A204.1 (cell line): ENCODE results near the gene PPP1R13B.

Experiments
- FAIRE-seq: peaks from 2 replicates; lab custom pipeline; 2012; peaks lifted over from hg19 to GRCh38; lab: Jason Lieb, UNC

Gene PPP1R13B

DNA sequence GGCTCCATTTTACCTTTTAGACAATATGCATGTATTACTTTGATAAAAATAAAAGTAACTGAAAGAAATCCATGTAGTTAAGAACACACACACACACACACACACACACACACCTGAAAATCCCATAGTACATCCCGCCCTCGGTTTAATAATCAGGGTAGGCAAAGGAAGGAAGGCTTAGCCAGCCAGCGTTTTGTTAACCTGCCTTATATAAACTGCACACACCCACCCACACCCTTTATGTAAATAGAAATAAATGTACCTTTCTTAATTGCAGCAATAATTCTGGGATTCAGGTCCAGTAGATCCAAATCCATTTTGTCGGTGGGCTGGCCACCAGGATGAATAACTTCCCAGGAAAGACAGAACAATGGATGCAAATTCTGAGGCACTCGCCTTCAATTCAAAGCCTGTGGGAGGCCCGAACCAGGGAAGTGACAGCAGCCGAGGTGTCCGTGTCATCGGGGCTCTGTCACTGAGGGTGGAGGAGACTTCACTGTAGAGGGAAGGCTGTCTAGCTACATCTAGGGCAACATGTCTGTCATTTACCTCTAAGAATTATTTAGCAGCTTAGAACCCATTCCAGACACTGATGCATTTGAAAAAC is 136.5 kb downstream of the PPP1R13B start:
- no peak for FAIRE-seq

- FAIRE-seq, result no peak
Measured at GRCh38 chr14:103709814-103710213, 137.6 kb downstream of the PPP1R13B start.

- no peak for FAIRE-seq
Measured at GRCh38 chr14:103708750-103709187, 138.6 kb downstream of the PPP1R13B start.

DNA sequence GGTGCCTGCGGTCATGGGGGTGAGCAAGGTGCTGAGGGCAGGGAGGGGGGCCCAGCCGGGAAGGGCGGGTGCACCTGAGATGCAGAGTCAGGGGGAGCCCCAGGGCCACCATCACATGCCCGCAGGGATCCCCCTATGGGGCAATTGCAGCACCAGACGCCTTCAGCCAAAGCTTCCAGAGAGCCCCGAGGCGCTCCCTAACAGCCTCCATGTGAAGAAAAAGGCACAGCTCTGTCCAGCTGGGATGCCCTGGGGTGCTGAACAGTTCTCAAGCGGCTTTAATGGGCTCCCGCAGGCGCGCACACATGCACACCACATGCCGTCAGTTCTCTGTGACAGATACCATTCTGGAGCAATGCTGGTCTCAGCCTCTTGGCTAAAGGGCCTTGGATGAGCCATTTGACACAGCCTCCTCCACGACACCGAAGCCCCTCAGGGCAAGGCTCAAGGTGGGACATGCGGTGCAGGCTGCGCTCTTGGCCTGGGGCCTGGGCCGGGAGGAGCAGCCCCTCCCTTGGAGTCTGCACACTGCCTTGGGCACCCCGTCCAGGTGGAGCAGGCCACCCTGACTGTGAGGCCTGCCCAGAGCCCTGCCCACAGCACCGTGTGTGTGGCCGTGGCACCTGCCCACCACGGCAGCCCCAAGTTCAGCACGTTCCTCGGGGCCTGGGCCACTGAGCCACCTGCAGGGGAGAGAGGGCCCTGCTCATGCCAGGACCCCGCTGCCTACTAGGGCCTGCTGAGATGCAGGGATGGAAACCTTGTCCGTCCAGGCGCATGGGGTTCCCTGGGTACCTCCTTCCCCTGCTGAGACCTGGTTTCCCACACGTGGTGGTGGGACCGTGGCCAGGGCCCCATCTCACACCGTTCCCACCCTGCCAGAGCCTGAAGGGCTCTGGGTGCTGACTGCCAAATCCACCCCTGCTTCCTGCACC is 139.8 kb downstream of the PPP1R13B start:
- FAIRE-seq, result no peak

GRCh38 chr14:103706551-103707328 is 140.6 kb downstream of the PPP1R13B start:
- no peak for FAIRE-seq

DNA sequence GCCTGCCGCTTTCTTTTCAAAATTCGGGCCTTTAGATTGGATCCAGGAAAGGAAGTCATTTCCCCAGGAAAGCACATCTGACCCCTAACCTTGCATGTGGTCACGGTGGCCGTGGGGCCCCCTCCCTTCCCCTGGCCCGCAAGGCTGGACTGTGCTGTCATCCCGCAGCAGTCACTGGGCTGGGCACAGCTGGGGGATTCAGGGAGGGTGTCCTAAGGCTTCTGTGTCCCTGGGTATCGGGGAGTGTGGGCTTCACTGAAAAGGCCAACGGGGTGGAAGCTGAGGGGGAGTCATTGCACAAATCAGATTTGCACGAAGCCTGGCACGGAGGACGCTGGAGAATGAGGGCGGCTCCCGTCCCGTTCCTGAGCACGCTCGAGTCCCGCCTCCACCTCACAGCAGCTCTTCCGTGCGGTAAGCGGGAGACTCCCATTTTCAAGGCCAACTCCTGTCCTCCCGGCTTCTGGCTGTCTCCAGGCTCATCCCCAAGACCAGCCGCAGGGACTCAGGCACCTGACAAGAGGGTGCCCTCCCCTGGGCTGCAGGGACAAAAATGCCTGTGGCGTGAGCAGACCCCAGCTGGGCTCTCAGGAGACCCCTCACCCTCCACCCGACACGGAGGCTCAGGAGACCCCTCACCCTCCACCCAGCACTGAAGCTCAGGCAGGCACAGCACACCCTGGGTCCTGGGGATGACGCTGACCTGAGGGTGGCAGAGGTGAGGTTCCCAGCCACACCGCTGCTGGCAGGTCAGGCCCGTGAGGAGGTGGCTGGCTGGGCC is 141.7 kb downstream of the PPP1R13B start:
- FAIRE-seq, result no peak

GRCh38 chr14:103705118-103705503 is 142.3 kb downstream of the PPP1R13B start:
- FAIRE-seq, result no peak

DNA sequence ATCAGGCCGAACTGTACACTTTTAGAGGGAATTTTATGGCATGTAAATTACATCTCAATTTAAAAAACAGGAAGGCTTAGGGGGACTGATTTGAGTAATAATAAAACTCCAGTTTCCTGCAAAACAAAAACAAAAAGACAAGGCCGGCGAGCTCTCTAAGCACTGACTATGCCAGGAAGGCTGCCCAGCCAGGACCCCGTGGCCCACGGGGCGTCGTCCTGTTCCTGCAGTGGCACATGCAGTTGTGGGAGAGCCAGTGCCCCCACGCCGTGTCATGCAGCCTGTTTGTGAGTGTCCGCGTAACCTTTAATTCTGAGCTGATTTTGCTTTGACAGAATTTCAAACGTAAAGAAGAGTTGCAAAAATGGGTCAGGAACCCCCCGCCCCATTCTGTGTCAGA is 142.7 kb downstream of the PPP1R13B start:
- no peak for FAIRE-seq

DNA sequence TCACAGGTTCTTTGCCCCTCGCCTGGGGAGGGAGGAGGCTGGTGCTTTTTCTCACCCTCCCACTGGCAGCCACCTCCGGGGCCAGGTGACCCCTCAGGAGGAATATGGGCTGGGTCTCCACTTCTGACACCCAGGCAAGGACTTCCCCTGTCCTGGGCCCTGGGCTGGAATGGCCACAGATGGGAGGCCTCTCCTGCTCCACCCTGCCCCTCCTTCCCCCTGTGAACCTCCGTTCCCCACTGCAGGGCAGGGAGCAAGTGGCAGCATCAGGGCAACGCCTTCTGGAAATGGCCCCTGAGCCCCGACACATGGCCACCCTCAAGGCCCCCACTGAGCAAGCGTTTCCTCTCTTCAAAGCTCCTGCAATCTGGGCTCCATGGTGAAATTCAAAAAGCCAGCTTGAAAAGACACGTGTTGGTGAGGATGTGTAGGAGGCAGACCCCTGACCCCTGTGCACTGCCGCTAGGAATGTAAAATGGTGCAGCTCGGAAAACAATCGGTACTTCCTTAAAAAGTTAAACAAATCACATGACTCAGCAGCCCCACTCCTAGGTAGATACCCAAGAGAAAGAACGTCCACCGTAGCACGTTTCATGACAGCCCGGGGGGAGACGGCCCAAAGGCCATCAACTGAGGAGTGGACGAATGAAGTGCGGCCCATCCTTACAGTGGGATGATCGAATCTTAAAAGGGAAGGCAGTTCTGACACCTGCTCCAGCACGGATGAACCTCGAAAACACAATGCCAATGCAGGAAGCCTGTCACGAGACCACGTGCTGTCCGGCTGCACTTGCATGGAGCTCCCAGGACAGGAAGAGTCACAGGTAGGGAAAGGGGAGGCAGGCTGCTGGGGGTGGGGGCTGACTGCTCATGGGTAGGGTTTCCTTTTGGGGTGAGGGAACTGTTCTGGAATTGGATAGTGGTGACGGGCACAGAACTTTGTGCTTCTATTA is 143.7 kb downstream of the PPP1R13B start:
- no peak for FAIRE-seq

- FAIRE-seq, result no peak
Measured at GRCh38 chr14:103702497-103703432, 144.6 kb downstream of the PPP1R13B start.

GRCh38 chr14:103702095-103702494 is 145.3 kb downstream of the PPP1R13B start:
- FAIRE-seq, result no peak

GRCh38 chr14:103700753-103701490 is 146.5 kb downstream of the PPP1R13B start:
- FAIRE-seq, result no peak

DNA sequence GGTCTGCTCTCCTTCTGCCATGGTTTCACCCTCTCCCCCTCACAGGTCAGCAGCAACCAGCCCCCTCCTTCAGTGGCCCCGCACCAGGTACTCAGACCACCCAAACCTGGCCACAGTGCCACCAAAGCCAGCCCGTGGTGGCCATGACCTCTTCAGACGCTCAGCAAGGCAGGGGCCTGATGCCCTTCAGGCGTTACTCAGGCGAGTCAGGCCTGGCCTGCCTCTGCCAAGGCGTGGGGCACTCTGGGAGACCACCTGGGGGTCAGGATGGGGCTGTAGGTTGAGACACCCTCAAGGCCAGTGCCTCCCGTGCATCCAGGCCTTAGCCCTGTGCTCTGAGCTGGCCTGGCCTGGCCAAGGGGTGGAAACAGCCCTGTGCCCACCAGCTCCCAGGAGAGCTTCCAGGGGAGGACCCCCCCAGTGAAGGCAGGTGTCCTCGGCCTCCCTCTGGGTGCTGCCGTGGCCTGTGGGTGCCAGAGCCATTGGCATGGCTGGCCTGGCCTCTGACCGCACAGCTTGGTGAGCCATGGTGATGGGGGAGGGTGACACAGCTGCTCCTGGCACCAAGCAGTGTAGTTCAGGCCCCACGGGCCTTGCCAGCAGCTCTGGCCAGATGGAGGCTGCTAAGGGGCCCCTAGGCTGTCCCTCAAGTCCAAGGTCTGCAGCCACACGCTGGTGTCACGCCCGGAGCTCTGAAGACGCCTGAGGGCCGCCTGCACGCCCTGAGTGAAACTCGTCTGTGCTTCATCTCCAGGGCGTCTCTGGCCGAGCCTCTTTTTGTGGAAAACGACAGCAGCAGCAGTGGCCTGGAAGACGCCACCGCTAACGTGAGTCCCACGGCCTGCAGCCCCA is 147.2 kb downstream of the PPP1R13B start:
- FAIRE-seq, result no peak

- FAIRE-seq, result no peak
Measured at GRCh38 chr14:103699261-103699661, 148.1 kb downstream of the PPP1R13B start.

DNA sequence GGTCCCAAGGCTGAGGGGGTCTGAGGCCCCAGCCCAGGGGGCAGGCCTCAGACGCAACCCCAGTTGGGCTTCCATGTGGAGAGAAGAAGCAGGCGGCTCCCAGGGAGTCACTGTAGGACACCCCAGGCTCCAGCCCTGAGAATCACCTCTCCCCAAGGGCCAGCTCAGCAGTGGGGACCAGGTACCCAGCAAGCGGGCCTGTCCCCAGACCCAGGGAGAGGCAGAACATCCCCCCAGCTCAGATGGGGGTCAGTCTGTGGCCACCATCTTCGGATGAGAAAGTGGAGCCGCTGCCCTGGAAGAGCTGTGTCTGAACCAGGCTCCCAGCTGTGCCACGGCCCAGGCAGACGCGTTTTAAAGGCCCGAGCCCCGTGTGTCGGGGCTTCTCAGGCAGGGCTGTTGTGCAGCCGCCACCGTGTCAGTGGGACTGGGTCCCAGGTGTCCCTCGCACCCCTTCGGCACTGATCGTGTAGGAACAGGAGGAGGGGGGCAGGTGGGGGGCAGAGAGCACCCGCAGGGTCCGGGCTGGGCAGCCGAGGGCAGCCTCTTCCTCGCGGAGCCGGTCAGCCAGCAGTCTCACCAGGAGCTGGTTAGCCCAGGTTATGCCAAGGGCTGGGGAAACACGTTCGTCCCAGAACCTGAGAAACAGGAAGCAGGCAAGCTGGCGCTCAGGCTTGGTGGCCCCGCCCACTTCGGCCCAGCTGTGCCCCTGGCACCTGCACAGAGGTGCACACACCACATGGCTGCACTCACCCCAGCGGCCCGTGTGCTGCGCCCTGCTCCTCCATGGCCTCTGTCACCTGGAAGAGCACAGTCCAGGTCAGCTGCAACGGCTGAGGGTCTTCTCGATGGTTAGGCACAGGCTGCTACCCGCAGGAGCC is 148.8 kb downstream of the PPP1R13B start:
- no peak for FAIRE-seq

- no peak for FAIRE-seq
Measured at GRCh38 chr14:103697603-103698379, 149.6 kb downstream of the PPP1R13B start.
